Effector CD4-positive, alpha-beta T cell (primary cell): ENCODE measurements around the gene THADA.
"Not testable (repeated sequence)": the region's sequence is repeated elsewhere in the genome, so short reads cannot be mapped to it uniquely, and the experiment has no call there.

Source experiments
- DNase-seq: peaks from one replicate; pipeline ENCODE4 v3.0.0-alpha.2; 2020

Gene THADA

DNA sequence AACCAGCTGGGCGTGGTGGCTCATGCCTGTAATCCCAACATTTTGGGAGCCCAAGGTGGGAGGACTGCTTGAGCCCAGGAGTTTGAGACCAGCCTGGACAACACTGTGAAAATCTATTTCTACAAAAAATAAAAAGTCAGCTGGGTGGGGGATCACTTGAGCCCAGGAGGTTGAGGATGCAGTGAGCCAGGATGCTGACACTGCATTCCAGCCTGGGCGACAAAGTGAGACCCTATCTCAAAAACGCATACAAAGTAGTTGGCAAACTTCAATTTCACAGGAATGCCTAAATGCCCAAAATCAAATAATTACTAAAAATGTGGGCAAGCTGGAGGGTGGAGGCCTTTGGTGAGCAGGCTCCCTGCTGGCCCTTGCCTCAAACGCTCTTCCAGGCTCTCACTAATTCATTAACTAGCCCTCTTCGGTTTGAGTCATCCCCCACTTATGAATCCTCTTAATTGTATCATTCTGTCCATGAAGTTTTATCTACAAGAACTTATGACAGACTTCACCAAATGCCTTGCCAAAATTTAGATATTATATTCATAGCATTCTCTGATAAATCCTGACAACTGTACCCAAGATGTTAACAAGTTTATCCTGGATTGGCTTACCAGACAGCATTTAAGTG lies 300.8 kb downstream of the THADA start:
- no peak for DNase-seq

DNA sequence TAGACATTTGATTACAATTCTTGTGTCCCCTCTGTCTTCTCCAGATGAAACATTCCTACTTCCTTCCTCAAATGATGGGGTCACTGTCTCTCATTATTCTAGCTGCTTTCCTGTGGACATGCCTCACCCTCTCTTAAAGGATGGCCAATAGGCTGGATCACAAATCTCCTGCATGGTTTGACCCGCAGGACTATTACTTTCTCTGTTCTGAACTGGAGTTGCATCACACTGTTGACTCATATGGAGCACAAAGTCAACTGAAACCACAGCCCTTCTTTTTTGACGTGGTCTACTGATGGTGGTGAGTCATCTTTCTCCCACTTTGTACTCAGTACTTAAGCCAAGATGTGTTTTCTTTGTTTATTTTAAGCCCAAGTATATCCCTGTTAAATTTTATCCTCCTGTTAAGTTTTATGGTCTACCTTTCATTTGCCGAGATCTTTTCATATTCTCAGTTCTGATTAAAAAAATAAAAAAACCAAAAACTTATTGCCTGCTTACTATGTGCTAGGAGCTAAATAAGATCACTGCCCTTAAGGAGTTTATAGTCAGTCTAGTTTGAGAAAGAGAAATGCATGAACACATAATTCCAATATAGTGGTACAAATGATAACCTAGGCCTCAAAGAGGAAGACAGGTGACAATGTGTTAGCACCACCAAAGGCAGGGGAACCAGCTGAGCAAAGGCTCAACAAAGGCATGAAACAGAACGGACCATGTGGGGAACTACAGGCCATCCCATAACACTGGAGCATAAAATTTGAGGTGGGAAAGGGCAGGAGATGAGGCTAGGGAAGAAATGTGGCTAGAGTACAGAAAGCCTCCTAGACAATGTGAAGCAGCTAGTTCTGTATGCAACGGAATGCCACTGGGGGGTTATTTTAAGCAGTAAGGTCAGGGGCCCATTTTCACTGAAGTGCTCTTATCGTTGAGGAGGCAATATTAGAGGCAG lies 301.8 kb downstream of the THADA start:
- DNase-seq, result no peak

DNA sequence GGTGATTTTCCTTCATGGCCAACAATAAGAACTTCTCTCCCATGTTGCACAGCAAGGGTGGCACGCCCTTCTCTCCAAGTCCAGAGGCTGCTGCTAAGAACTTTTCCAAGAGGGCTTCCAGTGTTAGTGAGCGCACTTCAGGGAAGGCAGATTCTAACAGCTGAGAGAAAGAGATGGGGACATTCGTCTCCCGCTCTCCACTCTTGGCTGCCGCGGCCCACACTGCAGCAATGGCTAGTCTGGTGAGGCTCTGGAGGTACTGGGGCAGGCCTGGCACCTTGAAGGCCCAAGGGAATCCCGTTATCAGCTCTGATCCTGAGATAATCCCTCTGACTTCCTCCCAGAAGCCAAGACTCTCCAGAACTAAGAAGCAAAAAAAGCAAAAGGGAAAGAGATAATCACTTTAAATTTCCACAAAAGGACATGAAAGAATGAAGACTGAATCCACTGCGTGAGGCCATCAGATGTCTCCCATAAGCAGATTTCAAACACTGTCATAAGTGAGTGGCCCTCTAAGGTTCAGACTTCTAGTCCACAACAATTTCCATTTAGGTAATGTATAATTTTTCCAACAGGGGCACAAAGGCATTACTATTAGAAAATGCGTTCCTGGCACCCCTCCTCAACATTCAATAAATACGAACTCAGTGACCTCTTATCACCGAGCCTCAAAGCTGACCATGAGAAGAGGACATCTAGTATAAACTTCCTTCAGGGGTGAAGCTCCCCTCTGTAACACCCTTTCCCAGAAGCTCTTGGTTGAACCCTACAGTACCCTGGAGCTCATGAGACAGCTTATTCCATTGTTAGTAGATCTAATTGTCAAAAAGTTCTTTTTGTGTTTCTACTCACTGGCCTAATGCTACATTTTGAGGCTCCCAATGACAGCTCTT lies 302.7 kb downstream of the THADA start:
- no peak for DNase-seq

DNA sequence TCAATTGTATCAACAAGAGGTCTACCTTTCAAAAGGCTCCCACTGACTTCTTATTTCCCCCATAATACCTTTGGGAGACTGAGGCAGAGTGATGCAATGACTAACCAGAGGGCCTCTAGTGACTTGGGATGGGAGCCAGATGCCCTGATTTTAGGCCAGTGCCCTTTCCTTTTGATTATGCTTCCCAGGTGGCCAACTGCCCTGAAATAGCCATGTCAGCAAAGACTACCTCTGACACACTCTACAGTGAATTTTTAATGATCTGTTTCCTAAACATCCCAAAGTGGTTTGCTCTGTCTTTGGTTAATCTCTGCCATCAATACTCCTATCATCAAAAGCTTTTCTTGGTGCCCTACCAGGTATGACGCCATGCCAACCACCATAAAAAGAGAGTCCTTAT lies 303.5 kb downstream of the THADA start:
- DNase-seq, result no peak

DNA sequence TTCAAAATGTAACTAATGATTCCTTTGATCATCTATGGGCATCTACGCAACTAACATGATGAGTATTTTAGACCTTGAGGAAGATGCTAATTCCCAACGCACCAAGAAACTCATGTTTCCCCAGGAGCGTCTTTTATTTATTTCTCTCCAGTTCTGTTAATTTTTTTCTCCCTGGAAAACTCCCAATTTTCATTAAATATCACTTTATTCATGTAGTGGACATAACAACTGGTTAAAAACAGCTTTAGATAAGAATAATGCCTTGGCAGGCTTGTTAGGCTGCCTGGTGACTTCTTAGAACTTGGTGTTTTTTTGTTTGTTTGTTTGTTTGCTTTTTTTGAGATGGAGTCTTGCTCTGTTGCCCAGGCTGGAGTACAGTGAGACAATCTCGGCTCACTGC lies 306.5 kb downstream of the THADA start:
- DNase-seq, result no peak

DNA sequence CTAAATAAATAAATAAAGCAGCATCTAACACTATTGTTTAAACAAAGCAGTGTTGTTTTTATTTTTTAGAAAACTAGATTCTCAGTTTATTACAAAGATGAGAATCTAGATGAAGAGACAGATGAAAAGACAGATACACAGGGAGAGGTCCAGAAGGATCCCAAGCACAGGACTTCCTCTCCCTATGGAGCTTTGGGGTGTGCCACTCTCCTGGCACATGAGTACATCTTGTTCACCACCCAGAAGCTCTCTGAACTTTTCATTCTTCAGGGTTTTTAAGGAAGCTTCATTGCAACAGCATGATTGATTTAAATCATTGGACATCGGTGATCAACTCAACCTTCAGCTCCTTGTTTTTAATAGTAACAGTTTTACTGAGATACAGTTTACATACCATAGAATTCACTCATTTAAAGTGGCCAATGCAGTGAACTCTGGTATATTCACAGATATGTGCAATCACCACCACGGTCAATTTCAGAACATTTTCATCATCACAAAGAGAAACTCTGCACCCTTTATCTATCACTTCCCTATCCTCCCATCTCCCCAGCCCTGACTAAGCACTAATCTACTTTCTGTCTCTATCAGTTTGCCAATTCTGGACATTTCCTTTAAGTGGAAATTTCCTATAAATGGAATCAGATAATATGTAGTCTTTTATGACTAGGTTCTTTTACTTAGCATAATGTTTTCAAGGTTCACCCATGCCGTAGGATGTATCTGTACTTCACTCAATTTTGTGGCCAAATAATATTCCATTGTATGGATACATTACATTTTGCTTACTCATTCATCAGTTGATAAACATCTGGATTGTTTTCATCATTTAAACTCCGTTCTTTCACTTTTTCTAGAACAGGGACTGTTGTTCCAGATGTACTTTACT lies 307.2 kb downstream of the THADA start:
- DNase-seq, result no peak

DNA sequence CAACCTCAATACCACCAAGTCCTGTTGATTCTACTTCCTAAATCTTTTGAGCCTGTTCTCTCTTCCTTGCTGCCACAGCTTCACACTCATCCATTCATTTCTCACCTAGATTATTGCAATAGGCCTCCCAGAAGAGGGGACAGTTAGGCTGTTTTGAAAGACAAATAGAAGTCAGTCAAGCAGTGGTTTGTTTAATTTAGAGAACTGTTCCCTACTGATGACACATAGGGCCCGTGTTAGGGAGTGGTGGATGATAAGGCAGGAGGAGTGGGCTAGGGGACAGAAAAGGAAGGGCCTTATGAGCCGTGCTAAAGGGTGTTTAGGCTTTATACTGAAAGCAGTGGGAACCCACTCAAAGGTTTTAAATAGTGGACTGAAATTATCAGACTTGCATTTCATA lies 309.9 kb downstream of the THADA start:
- DNase-seq, result no peak

DNA sequence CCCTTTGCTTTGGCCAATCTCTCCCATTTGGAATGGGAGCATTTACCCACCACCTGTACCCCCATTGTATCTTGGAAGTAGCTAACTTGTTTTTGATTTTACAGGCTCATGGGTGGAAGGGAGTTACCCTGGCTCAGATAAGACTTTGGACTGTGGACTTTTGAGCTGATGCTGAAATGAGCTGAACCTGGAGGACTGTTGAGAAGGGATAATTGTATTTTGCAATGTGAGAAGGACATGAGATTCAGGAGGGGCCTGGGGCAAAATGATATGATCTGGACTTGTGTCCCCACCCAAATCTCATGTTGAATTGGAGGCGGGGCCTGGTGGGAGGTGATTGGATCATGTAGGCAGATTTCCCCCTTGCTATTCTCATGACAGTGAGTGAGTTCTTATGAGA lies 310.9 kb downstream of the THADA start:
- no peak for DNase-seq

DNA sequence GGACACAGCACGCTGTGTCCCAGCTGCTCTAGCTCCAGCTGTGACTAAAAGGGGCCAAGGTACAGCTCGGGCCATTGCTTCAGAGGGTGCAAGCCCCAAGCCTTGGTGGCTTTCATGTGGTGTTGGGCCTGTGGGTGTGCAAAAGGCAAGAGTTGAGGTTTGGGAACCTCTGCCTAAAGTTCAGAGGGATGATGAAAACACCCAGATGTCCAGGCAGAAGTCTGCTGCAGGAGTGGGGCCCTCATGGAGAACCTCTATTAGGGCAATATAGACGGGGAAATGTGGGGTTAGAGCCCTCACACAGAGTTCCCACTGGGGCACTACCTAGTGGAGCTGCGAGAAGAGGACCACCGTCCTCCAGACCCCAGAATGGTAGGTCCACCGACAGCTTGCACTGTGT lies 311.5 kb downstream of the THADA start:
- not testable (repeated sequence) for DNase-seq

DNA sequence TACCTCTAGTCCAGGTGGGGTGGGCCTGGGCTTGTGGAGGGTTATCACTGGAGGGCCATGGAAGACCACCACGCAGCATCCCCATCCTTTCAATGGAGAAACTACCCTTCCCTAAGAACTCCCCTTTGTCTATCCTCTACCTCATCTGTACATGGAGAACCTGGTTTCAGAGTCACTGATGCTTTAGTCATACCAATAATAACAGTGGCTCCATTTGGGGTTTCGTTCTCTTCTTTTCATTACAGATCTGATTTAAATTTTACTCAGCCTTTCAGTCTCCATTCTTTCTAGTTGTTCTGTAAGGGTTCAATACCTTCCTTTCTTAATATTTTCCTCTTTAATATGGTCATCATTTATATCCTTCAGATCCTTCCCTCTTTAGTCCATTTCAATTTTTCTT lies 314.8 kb downstream of the THADA start:
- no peak for DNase-seq

DNA sequence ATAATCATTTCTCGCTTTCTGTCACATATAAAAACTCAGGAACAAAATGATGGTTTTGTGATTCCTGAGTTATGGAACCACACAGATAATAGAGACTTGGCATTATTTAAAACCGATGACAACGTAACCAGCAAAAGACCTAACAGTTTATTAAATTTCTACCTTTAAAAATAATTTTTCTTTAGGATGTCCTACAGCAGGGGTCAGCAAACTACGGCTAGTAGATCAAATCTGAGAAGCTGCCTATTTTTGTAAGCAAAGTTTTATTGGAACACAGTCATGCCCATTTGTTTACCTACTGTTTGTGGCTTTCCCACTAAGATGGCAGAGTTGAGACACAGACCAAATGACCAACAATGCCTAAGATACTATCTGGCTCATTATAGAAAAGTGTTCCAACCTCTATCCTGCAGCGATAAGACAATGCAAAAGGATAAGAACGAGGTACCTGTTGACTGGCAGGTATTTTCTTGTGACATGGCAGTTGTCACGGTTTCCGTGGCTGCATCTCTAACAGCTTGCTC lies 316.5 kb downstream of the THADA start:
- DNase-seq, result no peak

DNA sequence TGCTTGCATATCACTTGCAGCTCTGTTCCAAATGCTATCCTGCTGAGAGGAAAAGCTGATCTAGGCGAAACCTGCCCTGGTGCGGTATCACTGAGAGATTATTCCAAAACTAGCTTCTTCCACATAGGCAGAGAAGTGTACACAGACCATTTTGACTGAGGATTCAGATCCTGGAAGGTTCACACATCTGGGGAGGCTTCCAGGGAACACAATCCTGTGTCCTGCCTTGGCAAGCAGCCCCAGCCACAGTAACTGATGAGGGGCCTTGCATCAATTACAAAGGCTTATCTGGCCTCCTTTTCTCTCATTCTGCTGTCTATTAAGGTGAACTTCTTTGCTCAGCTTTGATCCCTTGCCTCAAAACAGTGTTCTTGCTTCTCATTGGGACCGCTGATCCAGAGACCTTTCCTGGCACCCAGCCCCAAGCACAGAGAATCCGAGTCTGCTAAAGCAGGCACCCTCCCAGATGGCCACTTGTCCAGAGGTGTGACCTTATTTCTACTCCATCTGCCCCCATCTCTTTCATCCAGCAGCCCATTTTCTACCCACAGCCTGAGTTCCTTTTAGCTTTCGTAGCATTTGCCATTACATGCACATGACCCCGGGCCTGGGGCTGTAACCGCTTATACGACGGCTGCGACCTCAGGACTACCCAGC lies 317.1 kb downstream of the THADA start:
- no peak for DNase-seq

DNA sequence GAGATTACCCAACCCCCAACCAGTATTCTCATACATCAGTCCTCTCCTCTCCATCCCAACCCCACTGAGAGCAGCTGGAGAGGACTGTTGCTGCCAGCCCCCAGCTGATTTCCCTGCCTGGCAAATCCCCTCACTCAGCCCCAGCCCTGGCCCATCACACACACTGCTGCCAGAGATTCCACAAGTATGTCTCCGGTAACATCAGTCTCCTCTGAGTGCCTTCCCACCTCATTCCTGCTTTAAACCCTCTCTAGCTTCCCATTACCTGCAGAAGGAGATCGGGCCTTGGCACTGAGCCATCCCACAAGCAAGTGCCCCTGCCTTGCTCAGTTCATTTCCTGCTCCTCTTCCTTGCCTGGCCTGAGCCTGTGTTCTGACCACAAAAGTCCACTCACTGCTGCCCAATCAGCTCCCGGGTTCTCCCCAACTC lies 318.9 kb downstream of the THADA start:
- no peak for DNase-seq

DNA sequence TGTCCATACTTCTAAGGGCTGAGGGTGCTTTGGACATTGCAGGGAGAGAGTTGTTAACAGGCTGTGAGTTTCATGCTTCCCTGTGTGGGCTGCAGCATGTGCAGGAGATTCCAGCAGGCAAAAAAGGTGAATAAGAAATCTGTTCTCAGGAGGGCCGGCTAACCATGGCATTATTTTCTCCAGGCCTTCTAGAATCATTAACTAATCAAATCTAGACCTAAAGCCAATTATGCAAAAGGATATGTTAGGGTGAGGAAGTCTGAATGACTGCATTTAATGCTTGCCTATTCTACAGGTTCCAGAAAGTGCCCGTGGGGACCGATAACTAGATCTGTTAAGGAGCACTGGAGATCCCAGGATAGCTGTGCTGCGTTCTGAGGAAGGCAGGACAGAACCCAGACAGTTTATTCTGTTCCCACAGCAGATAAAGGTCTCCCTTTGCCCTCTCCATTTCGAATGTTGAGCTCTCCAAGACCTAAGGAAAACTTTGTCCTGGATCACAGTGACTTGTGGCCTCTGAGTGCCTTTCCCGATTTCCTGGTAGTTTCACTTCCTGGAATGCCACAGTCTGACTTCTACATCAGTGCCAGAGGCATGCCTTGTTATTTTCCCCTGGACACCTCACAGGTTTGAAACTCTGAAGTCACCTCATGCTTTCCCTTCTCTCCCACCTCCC lies 319.4 kb downstream of the THADA start:
- no peak for DNase-seq

DNA sequence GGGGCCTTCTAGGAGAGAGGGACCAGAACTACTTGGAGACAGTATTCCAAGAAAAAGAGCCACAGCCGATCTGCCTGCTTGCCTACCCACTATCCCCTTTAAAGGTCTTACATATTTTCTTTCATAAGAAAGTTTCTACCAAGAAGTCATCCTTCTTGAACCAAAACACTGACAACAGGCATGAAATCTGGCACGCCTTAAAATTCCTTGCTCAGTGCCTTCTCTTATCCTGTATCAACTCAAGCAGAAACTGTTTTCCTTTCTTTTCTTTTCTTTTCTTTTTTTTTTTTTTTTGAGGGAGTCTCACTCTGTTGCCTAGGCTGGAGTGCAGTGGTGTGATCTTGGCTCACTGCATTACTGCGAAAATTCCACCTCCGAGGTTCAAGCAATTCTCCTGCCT lies 321.1 kb downstream of the THADA start:
- no peak for DNase-seq

DNA sequence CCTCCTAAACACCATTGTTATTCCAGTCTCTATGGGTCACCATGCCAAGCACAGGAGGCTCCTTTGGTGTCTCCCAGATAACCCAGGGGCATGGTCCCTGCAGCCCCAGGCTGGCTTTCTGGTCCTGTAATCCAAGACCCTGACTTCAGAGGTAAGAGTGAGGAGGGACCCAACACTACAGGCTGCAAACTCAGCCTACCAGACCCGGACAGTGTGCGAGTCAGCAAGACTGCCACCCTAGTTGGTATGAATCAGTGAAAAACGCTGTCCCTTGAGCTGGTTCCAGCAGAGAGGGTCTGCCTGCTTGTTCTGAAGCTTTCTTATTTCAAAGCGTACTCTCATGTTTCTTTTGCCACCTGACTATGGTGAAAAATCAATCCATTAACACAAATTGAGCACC lies 321.8 kb downstream of the THADA start:
- DNase-seq, result no peak

DNA sequence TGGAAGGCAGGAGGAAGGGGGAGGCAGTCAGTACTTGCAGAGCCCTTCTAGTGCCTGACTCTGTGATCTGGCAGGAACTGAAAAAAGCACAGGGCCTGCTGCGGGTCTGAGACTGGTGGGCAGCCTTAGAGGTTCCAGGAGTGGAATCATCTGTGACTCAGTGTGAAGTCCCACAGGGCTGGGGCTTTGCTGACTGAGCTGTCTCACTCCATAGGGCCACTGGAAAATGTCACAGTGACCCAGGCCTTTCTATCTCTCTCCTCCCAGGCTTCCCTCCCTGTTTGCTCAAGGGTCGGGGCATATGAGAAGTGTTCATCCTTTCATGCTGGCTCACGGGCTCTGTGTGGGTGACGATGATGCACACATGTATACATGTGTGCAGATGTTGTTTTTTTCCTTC lies 322.3 kb downstream of the THADA start:
- no peak for DNase-seq

DNA sequence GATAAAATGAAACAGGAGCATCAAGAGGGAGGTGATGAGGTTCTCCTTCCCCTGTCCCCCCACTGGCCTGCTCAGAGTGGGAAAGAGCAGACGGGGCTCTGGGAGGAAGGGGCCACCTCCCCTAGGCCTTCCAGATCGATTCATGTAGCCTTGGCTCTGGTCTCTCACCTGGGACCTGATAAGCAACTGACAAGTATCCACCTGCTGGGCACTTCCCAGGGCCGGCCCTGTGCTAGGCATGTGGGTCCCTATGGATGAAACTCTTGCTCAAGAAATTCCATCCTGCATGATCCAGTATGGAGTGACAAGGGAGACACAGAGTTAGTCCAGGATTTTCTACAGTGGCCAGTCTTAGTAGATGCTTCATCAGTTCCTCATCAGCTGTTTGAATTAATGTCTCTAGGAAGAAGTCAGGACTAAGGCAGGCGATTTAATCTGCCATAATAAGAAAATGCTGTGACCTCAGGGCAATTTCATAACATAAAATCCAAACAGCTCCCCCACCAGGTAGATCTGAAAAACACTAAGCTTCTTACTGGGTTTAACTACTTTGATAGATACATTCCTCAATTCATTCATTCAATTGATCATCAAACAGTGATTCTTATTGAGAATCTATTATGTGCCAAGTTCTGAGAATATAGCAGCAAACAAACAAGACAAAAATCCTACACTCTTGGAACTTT lies 324.8 kb downstream of the THADA start:
- no peak for DNase-seq

DNA sequence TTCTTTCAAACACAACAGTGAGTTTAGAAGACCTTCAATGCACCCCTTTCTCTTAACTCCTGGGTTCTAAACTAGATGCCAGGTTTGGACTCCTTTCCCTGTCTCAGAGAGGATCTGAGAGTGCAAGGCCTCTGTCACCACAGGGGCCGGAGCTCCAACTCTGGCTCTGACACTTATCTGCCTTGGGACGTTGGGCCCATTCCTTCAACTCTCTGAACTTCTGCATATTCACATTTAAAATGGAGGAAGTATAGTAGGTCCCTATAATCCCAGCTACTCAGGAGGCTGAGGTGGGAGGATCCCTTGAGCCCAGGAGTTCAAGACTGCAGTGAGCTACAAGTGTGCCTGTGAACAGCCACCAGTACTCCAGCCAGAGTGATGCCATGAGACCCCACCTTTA lies 325.4 kb downstream of the THADA start:
- DNase-seq, result no peak

DNA sequence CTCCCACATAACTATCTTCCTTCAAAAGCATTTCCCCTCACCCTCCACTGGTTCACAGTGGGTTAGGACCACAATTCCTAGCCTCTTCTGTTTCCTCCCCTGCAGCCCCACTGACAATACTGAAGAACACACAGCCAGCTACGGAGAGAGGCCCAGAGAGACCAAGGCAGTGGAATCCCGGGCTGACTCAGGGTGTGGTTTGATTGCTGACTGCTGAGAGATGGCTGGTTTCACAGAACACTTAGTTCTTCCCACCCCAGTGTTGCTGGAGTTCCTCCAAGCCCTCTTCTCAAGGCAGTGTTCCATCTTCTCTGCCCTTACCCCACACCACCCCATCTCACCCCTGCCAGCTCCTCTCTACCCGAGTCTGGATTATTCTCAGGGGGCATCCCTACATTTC lies 326.1 kb downstream of the THADA start:
- DNase-seq, result no peak
